Muscle layer of duodenum (tissue), 2 donors: ENCODE data around the gene SSTR5.

ENCODE experiments used
- H3K27ac ChIP-seq: one replicate; pipeline ENCODE4 v1.7.0; 2013; ENCODE audit warnings: mild to moderate bottlenecking, low read length
- H3K27me3 ChIP-seq: one replicate; pipeline ENCODE4 v1.7.0; 2013; ENCODE audit warnings: low read depth, mild to moderate bottlenecking, control low read depth, low read length
- H3K36me3 ChIP-seq, 2 donors: one replicate each; pipeline ENCODE4 v1.7.0; 2013; ENCODE audit warnings: low read length in 2 of 2, control low read depth in 1 of 2, mild to moderate bottlenecking in 1 of 2; ENCODE audit not compliant: insufficient read depth in 2 of 2, control insufficient read depth in 1 of 2
- H3K4me1 ChIP-seq, 2 donors: one replicate each; pipeline ENCODE4 v1.7.0; 2013; ENCODE audit warnings: low read length in 2 of 2, mild to moderate bottlenecking in 2 of 2, control low read depth in 1 of 2, moderate library complexity in 1 of 2; ENCODE audit not compliant: insufficient read depth in 2 of 2, control insufficient read depth in 1 of 2
- H3K4me3 ChIP-seq, 2 donors: one replicate each; pipeline ENCODE4 v1.7.0; 2013; ENCODE audit warnings: low read length in 2 of 2, low read depth in 1 of 2, mild to moderate bottlenecking in 1 of 2
- H3K9me3 ChIP-seq, 2 donors: one replicate each; pipeline ENCODE4 v1.7.0; 2013; ENCODE audit warnings: low read length in 2 of 2, control low read depth in 1 of 2, mild to moderate bottlenecking in 1 of 2; ENCODE audit not compliant: control insufficient read depth in 1 of 2
- donor health status: healthy.

The SSTR5 gene

DNA sequence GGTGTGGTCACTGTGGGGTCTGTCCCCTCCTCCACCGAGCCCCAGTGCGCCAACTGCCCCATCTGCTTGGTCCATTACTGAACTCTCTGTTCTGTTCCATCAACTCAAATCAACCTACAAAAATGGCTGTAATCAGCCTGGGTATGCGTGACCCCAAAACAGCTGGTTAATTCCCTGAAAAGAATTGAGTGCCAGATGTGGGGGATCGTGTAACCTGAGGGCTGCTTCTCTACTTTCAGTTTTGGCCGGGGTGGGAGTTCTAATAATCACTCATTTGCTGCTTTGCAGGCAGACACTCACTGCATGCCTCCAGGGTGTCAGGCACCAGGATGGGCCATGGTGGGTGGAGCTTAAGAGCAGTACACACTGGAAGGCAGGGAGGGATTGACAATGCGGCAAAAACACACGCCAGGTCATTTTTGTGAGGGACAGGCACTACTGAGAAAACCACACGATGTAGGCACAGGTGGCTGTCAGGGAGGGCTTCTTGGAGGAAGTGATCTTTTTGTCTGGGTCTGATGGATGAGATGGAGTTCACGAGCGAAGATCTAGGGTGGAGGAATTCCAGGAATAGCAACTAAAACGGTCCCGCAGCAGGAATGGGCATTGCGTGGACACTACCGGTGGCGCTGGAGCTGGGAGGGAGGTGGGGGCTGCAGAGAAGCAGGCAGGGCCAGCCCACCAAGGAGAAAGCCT, 30.4 kb upstream of the SSTR5 start:
- Histone ChIP-seq H3K4me1 (peaks cover 0 to 14% of the 10 kb centered on the region in 2 donors), H3K4me3 (no peak overlapping the region), H3K9me3 (peaks cover 0 to 5% of the 10 kb centered on the region in 2 donors), H3K36me3 (no peaks in the 10 kb centered on the region), H3K27me3 (no peaks in the 10 kb centered on the region), H3K27ac (no peak overlapping the region)

DNA sequence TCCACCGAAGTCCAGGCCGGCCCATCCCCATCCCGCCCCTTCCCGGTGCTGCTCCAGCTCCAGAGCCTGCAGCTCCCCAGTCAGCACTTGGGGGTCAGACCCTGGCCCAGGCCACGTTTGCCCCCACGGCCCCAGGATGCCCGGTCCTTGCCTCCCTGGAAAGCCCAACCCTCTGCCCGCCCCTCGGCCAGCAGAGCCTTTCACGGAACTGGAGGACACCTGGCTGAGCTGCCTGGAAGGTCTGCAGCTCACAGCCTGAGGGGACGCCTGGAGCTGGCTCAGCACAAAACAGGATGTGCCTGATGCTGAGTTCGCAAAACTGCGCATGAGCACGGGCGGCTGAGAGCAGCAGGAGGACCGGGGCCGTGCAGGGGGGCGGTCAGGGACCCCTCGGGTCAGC, 29.7 kb upstream of the SSTR5 start:
- H3K9me3 ChIP-seq = peaks cover 0 to 5% of the 10 kb centered on the region in 2 donors
- H3K36me3 ChIP-seq = no peaks in the 10 kb centered on the region
- no peaks in the 10 kb centered on the region for H3K27me3 ChIP-seq
- peaks cover 0 to 14% of the 10 kb centered on the region in 2 donors for H3K4me1 ChIP-seq
- no peak overlapping the region for H3K27ac ChIP-seq
- no peak overlapping the region for H3K4me3 ChIP-seq

DNA sequence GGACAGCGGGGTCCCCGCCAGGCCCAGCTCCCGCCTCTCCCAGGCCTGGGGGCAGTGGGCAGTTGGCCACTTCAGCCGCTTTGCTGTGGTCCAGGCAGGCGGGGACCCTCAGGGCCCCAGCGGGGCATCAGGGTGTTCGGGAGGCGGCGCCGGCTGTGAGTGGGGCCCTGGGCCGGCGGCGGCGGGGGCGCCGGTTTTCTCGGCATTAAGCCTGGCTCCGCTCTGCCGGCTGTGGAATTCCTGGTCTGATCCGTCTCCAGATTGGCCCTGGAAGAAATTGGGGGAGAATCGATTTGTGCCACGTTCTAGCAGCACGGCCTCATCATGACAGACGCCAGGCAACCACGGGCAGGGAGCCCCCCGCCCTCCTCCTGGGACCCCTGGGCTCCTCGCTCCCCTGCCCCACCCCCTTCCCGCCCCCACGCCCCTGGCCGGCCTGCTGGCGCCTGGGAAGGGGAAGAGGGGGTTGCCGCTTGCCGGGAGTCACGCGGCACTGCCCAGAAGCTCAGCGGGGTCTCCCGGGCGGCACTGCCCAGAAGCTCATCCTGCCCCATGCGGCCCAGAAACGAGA, 28.6 kb upstream of the SSTR5 start:
- peaks cover 0 to 5% of the 10 kb centered on the region in 2 donors for H3K9me3 ChIP-seq
- no peaks in the 10 kb centered on the region for H3K27me3 ChIP-seq
- H3K4me1 ChIP-seq = peaks cover 0 to 18% of the 10 kb centered on the region in 2 donors

DNA sequence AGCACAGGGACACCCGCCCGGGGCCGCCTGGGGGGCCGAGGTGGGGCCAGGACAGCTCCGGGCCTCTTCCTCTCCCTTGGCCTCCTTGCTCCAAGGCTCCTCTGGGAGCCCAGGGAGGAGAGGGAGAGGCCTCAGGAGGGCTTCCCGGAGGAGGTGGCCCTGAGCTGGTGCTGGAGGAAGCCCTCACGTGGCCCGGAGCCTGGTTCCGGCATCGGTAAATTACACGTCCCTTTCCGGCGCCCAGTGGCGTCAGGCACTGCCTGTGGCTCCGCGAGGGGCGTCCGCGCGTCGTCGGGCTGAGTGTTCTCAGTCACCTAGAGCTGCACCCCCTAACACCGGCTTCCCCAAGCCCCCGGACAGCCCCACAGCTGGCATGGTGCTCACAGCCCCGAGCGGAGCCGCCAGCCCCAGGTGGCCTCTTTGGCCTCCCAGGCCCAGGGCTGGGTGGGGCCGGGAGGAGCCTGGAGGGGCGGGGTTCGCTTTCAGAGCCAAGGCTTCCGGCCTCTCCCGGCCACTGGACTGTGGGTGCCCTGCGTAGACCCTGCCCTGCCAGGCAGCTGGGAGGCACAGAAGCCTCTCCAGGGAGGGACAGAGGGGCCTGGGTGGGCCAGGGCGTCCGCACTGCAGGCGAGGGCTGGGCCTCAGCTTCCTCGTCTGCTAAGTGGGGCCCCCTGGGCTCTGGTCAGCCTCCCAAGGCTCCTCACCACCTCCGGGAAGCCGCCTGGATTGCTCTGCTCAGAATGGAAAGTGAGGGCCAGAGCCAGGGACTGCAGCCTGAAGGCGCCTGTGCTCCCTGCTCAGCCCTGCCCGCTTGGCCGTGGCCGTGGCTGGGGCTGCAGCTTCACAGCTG, 27.9 kb upstream of the SSTR5 start:
- Histone ChIP-seq H3K36me3 (no peaks in the 10 kb centered on the region), H3K27ac (no peak overlapping the region), H3K4me3 (no peak overlapping the region), H3K27me3 (no peaks in the 10 kb centered on the region), H3K9me3 (peaks cover 0 to 5% of the 10 kb centered on the region in 2 donors), H3K4me1 (peaks cover 0 to 18% of the 10 kb centered on the region in 2 donors)

More for the DNA sequence above, 28.6 kb upstream of the SSTR5 start:
- Histone ChIP-seq H3K36me3 (no peaks in the 10 kb centered on the region), H3K4me3 (no peak overlapping the region), H3K27ac (no peak overlapping the region)

DNA sequence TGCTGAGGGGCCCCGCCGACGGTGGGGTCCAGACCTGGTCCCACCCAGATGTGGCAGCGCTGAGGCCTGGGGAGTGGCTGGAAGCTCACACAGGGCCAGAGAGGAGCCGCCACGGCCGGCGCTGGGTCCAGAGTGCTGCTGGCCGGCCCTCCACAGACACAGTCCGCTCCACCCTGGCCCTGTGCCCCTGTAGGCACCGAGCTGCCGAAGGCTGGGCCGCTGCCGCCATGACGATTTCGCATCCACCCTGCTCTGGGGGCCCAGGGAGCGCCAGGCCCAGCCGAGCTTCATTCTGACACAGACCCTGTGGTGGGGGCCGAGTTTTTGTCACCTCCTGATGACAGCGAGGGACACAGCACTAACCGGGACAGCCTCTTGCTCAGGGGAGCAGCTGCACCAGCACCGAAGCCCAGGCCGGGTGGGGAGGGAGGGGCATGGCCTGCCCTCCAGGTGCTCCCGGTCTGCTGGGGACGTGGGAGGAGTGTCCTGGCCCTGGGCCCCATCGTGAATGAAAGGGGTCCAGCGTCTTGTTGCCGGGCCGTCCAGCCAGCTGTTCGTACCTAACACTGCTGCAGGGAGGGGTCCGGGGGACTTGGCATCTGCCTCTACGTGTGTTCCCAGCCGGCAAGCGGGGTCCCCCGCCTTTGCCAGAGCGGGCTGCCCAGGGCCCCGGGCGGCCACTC, 27.1 kb upstream of the SSTR5 start:
- H3K4me1 ChIP-seq = peaks cover 0 to 18% of the 10 kb centered on the region in 2 donors
- no peaks in the 10 kb centered on the region for H3K36me3 ChIP-seq
- no peak overlapping the region for H3K4me3 ChIP-seq
- no peaks in the 10 kb centered on the region for H3K27me3 ChIP-seq
- H3K27ac ChIP-seq = no peak overlapping the region
- H3K9me3 ChIP-seq = peaks cover 0 to 5% of the 10 kb centered on the region in 2 donors

DNA sequence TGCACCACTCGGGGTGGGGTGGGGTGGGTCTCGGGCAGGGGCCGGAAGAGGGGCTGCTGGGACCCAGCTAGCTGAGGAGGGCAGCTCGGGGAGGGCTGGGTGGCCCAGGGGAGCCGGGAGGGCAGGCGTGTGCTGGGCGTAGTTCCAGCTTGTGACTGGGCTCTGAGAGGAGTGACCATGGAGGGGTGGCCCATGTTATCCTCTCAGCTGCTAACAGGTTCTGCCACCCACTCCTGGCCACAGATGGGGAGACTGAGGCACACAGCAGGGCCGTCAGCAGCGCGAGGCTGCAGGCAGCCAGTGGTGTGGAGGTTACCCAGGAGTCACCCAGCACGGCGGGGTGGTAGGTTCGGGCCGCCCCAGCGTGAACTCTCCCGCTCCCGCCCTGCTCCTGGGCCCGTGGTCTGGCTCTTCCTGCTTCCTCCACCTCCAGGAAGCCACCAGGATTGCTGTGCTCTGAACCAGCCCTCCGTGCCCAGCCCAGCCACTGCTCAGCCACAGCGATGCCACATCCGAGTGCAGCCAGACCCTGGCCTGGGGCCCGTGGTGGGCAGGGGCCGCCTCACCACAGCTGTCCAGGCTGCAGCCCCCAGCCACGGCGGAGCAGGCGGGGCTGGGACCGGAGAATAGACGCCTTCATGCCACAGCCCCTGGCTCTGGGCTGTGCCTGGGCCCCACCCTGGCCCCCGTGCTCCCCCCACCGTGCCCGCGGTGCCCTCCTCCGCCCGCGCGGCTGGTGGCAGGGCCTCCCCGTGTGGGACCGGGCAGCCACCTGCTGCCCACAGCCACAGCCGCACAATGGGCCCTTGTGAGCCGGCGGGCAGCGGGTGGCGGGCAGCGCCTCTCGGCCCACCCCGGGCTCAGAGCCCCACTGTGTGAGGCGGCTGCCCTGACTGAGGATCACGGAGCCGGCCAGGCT, 26.3 kb upstream of the SSTR5 start:
- Histone ChIP-seq H3K27me3 (no peaks in the 10 kb centered on the region), H3K4me3 (no peak overlapping the region), H3K4me1 (peaks cover 0 to 18% of the 10 kb centered on the region in 2 donors), H3K9me3 (peaks cover 0 to 5% of the 10 kb centered on the region in 2 donors), H3K36me3 (no peaks in the 10 kb centered on the region), H3K27ac (no peak overlapping the region)

DNA sequence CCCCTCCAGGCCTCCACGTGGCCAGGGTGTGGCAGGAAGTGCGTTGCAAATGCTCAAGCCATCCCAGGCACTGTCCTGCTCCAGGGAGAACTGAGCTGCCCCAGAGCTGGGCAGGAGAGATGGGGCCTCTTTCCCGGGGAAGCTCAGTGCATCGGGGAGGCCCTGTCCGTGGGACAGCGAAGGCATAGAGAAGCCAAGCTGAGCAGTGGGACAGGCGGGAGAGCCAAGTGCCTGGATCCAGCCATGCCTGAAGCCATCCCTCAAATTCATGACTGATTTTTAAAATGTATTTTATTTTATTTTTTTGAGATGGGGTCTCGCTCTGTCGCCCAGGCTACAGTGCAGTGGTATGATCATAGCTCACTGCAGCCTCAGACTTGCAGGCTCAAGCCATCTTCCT, 25.4 kb upstream of the SSTR5 start:
- H3K36me3 ChIP-seq = no peaks in the 10 kb centered on the region
- H3K9me3 ChIP-seq = no peaks in the 10 kb centered on the region
- H3K4me1 ChIP-seq = peaks cover 0 to 18% of the 10 kb centered on the region in 2 donors
- no peaks in the 10 kb centered on the region for H3K27me3 ChIP-seq
- no peak overlapping the region for H3K27ac ChIP-seq
- no peak overlapping the region for H3K4me3 ChIP-seq

DNA sequence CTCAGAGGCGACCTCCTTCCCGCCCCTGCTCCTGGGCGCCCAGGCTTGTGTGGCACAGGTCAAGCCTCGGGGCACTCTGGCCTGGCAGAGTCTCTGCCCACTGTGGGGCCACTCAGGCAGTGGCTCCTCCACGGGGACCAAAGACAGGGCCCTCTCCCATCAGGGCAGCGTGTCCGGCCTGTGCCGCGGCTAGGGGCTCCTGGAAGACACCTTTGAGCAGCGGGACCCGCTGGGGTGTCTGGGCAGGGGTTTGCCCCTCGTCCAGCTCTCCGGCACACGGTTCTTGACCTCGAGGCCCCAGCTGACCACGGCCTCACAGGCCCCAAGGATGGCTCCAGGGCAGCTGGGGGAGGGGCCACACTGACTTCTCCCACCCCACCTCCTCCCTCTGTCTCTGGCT, 24.7 kb upstream of the SSTR5 start:
- peaks cover 0 to 18% of the 10 kb centered on the region in 2 donors for H3K4me1 ChIP-seq
- no peak overlapping the region for H3K27ac ChIP-seq

DNA sequence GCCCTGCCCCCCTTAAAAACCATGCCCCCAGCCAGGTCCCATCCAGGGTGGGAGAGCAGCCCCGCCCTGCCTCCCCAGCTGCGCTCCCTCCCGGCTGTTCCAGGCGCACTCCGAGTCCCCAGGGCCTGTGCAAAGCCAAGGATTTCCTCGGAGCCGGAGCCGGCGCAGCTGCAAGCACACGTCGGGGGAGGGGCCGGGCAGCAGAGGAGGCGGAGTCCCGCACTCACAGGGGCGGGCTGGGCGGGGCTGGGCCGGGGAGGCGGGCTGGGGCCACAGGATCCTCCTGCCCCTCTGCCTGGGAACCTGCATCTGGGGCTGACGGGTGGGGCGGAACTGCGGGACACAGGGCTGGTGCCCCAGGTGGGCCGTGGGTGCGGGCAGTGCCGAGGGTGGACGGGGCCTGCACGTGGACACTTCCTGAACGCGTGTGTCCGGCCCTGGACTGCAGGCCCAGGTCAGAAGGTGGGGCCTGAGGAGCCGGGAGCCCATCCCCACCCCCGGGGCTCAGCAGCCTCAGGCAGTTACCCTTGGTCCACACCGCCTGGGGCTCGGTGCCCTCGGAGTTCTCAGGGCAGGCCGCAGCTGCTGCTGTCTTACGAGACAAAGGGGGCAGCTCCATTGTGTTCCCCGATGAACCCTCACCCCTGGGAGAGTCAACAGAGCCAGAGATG, 24.0 kb upstream of the SSTR5 start:
- Histone ChIP-seq H3K9me3 (no peaks in the 10 kb centered on the region), H3K27ac (no peak overlapping the region), H3K4me3 (no peak overlapping the region), H3K36me3 (no peaks in the 10 kb centered on the region), H3K27me3 (no peaks in the 10 kb centered on the region), H3K4me1 (peaks cover 0 to 18% of the 10 kb centered on the region in 2 donors)

More for the DNA sequence above, 24.7 kb upstream of the SSTR5 start:
- Histone ChIP-seq H3K4me3 (no peak overlapping the region), H3K36me3 (no peaks in the 10 kb centered on the region), H3K9me3 (no peaks in the 10 kb centered on the region), H3K27me3 (no peaks in the 10 kb centered on the region)
